GM19397 (cell line): ENCODE data around the gene KCNIP2.

Source experiments
- ATAC-seq: cut with Tn5 transposase; IDR thresholded peaks from one replicate; pipeline ENCODE4 v1.9.1; 2021; ENCODE audit warnings: mild to moderate bottlenecking, moderate library complexity; ENCODE audit not compliant: unreplicated experiment

KCNIP2 gene

DNA sequence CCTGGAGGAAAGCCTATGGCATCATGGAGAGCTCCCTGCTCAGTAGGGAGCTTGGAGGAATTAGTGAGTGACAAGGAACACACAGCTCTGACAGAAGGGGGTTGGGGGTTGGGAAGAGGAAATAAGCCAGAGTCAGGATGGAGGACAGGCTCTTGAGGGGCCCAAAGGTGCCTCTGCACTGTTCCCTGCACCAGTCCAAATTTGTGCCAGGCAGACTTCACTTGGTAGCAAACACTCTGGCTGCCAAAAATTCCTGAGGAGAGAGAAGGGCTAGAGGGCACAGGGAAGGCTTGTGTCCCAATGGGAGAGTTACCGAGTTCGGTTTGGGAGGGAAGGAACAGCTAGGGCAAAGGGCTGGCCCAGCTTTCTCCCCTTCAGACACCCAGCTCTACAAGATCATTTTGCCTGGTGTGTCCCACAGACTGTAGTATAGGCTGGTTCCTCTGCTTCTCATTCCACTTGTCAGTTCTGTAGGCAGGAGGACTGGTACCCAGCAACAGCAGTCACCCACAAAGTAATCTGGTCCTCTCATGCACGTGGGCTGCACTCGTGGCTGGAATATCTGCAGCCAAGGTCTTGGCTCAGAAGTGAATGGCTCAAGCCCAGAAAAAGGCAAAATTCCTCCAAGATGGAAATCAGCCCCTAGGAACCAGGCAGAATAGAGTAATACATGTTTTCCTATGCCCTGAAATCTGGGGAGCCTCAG is 8.0 kb upstream of the KCNIP2 start:
- ATAC-seq = no peak

- ATAC-seq = no peak
Measured at GRCh38 chr10:101850749-101851148, 7.1 kb upstream of the KCNIP2 start.

DNA sequence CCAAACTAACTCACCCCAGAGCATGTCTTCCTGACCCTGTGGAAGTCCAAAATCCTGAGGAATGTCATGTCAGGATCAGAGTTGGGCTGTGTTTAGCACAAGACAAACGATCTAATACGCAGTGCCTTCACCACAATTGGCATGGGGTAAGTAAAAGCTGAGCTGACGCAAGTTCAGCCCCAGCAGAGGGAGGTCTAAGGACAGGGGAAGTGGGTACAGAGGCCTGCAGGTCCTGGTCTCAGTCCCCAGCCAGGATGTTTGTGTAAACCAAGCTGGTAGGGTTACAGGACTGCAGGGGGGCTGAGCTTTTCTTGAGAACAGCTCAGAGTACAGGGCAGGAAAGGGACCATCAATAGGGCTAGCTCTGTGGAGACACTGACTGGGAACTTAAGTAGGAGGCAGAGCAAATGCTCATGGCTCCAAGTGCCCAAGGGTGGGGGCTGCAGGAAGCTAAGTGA is 5.3 kb upstream of the KCNIP2 start:
- no peak for ATAC-seq

DNA sequence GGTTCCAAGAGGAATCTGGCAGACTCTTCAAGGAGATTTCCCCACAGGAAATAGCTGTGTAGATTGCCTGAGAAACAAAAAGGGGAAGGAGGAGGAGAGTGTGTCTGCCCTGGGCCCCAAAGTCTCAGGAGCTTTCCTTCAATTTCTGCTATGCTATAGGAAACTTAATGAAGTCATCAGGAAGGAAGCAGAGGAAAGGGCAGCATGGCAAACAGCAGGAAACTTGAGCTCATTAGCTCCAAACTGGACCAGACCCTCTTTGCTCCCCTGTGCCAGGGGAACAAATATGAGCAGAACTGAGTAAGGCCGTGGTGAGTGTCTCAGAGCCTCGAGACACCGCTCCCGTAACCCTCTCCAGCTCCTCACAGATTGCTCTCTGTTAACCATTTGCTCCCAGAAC is 4.8 kb upstream of the KCNIP2 start:
- ATAC-seq = no peak

DNA sequence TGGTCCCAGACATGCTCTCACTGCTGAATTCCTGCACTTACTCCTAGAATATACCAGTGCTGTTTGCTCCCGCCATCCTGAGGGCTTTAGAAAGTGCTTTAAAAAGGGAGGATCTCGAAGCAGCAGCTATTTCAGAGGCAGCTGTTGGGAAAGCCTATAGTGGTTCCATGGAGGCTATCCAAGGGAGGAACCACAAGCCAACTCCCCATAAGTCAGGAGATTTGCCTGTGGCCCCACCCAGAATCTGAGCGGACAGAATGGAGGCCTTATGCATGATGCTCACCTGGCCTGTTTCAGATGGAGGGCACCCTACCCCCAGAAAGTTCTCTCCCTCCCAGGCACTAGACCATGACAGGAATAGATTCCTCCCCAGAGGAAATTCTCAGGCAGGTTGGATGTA is 2.3 kb upstream of the KCNIP2 start:
- no peak for ATAC-seq

GRCh38 chr10:101841826-101842225 is 1.8 kb downstream of the KCNIP2 start:
- no peak for ATAC-seq

DNA sequence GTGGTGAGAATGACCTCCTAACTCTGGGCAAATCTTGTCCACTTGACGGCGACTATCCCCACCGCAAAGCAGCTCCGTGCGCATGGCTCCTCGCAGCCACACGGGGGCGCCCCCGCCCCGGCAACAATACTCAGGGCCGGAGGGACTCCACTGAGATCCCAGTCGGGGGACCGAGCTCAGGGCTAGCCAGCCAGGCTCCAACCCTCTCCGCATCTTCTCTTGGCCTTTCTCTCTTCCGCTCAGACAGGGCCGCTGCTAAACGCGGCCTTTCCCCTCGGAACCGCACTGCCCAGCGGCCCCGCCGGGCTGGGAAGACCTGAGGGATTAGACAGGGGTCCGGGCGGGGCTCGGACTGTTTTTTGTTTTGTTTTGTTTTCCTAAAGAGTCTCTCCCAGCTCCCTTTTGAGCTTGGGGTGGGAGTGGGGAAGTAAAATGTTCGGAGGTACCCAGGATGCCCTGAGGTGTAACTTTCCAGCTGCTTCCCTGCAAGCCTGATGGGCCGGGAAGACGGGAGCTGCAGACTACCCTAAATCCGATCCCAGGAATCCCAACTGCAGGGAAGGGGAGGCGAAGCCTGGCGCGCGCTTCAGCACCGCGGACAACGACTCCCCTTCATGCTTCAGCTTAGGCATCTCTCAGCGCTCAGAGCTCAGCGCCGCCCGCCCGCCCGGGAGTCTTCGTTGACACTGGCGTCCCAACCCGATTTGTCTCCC is 2.7 kb downstream of the KCNIP2 start:
- ATAC-seq = peak; percentile 65

DNA sequence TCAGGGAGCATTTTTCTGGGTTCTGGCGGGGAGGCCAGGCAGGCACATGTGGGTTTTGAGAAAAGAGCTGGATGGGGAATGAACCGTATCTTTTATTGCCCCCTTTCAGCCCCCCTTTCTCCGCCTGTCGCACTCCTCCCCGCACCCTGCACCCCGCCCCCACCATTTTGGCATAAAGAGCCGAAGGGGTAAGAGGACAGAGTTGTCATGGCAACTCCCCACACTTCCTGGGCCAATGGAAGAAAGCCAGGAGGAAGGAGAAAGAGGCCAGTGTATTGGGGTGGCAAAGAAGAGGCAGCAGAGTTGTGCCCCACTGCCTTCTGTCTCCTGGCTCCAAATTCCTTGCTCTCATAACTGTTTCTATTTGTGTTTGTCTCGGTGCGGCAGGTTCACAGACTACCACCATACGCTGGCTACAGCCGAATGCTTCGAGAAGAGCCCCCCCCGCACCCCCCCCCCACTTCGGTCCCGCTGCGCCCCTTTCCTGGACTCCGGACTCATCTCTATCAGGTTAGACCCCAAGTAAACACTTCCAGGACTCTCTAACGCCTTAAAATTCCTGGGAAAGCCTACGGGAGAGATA is 3.4 kb downstream of the KCNIP2 start:
- no peak for ATAC-seq

DNA sequence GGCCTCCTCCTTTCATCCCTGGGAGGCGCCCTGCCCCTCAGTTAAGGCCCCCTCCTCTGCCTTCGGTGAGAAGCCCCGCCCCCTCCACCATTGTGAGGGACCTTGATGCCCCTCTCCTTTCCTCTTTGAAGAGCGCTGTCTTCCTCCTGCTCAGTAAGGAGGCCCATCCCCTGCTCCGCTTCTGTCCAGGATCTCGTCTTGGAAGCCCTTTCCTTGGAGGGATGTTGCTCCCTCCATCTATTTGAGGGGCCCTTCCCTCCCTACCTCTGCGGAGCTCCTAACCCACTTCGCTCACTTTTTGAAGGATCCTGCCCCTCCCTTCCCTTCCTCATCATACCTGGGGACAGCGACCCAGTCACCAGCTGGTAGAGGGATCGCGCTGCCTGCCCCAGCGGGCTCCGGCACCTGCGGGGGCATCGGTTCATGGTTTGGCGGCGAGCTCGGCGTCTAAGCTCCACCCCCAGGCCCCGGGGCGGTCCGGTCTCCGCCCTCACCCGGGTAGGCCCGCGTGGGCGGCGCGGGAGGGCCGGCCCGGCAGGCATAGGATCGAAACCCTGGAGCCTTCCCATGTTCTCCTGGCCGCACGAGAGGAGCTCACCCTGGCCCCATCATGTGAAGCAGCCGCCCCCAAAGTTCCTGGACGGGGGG is 4.1 kb downstream of the KCNIP2 start:
- no peak for ATAC-seq

GRCh38 chr10:101839002-101839401 is 4.6 kb downstream of the KCNIP2 start:
- no peak for ATAC-seq

- ATAC-seq = no peak
Measured at GRCh38 chr10:101838416-101838970, 5.1 kb downstream of the KCNIP2 start.

DNA sequence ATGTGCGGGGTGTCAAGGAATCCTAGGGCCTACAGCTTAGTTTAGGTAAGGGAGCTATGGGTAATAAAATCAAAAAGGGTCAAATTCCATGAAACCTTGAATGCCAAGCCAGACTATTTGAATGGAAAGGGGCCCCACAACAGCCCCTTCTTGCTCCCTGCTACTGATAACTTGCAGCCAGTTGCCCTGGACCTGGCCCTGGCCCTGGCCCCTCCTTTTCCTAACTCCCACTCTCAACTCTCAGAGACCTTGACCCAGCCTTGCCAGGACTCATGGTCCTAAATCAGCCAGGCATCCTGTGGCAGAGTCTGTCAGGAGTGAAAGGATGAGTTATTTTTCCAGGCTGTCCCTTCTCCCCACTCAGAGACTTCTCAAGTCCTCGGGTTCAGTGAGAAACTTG is 5.9 kb downstream of the KCNIP2 start:
- no peak for ATAC-seq

GRCh38 chr10:101835362-101835761 is 8.2 kb downstream of the KCNIP2 start:
- ATAC-seq = no peak

GRCh38 chr10:101834341-101834740 is 9.3 kb downstream of the KCNIP2 start:
- no peak for ATAC-seq

- no peak for ATAC-seq
Measured at GRCh38 chr10:101833466-101833865, 10.1 kb downstream of the KCNIP2 start.

GRCh38 chr10:101832325-101832771 is 11.3 kb downstream of the KCNIP2 start:
- ATAC-seq = no peak

GRCh38 chr10:101831169-101831811 is 12.3 kb downstream of the KCNIP2 start:
- no peak for ATAC-seq

GRCh38 chr10:101830322-101831168 is 13.1 kb downstream of the KCNIP2 start:
- peak; percentile 70 for ATAC-seq

DNA sequence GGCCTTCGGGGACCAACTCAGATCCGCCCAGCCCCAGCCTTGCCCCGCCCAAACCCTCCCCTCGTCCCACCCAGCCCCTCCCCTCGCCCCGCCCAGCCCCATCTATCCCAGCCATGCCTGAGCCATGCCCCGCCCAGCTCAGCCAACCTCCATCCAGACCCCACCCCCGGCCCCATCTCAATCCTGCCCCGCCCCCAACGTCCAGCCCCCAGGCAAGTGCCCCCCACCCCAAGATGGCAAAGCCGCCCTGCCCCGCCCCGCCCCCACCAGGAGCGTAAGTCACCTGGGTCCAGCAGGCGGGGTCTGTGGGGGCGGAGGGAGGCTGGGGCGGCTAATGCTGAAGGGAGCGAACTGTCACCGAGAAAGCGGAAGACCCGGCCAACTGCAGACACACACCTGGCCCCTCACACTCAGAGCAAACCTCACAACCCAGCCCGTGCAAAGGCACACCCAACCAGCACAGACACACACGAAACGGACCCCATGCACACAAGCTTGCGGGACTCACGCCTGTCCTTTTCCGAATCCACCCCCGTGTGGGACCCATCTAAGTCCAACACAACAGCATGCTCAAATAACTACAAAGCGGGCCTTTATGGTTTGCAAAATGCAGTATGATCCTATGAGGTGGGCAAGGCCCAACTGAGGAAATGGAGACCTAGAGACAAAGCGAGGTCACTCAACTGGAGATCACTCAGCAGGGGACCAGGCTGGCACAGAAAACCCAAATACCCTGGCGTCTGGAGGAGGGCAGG is 13.9 kb downstream of the KCNIP2 start:
- peak; percentile 5 for ATAC-seq
